K562 (cell line): ENCODE results near the gene GPS2. TPM values are rescaled to one million over a fixed set of nuclear protein-coding genes. Genes with fewer than 3 reads are reported as not detected.

Source experiments
- ARID1B ChIP-seq: fragments of 450-650 bp; IDR thresholded peaks from 2 replicates; pipeline ENCODE4 v1.6.1; 2016; ENCODE audit warnings: antibody characterized with exemption, mild to moderate bottlenecking, inconsistent platforms
- BRD4 ChIP-seq: fragments of 200-600 bp; sonication (generic); IDR thresholded peaks from 2 replicates; pipeline ENCODE4 v1.6.1; 2017; ENCODE audit warnings: inconsistent platforms
- CXXC5 ChIP-seq: fragments of 250-450 bp; sonication (Bioruptor Pico); IDR thresholded peaks from 2 replicates; pipeline ENCODE4 v1.8.0; 2022; ENCODE audit warnings: inconsistent platforms, mild to moderate bottlenecking, moderate library complexity
- ELF4 ChIP-seq: fragments of 450-650 bp; formaldehyde crosslinking; IDR thresholded peaks from 2 replicates; pipeline ENCODE4 v1.4.0; 2022; ENCODE audit warnings: missing genetic modification characterization
- EWSR1 ChIP-seq: fragments of 450-650 bp; IDR thresholded peaks from 2 replicates; pipeline ENCODE4 v1.6.1; 2018; ENCODE audit warnings: borderline replicate concordance, mild to moderate bottlenecking, low read depth, moderate library complexity; ENCODE audit not compliant: partially characterized antibody
- GABPA ChIP-seq: fragments of 200-800 bp; sonication (Bioruptor generic); conservative IDR thresholded peaks from 2 replicates; pipeline ENCODE4 v1.6.1; 2016; ENCODE audit warnings: low read depth, missing genetic modification characterization, missing compliant biosample characterization
- HLTF ChIP-seq: fragments of 450-650 bp; IDR thresholded peaks from 2 replicates; pipeline ENCODE4 v1.6.1; 2016
- ZBTB7A ChIP-seq: IDR thresholded peaks from 2 replicates; pipeline ENCODE4 v1.6.1; 2011; ENCODE audit warnings: low read depth, mild to moderate bottlenecking, low read length, moderate library complexity, borderline replicate concordance; ENCODE audit not compliant: control insufficient read depth
- ZEB2 ChIP-seq: fragments of 450-650 bp; IDR thresholded peaks from 2 replicates; pipeline ENCODE4 v1.6.1; 2016
- ZKSCAN8 ChIP-seq: fragments of 200-800 bp; sonication (Bioruptor generic); IDR thresholded peaks from 2 replicates; pipeline ENCODE4 v1.6.1; 2016; ENCODE audit warnings: missing genetic modification characterization, missing compliant biosample characterization
- ZNF146 ChIP-seq: IDR thresholded peaks from one replicate; pipeline ENCODE4 v1.6.1; 2018; ENCODE audit warnings: missing compliant biosample characterization; ENCODE audit not compliant: unreplicated experiment
- ZNF41 ChIP-seq: fragments of 250-450 bp; sonication (Bioruptor Pico); conservative IDR thresholded peaks from 2 replicates; pipeline ENCODE4 v1.4.0; 2020; ENCODE audit warnings: mild to moderate bottlenecking
- ZNF830 ChIP-seq: fragments of 250-450 bp; sonication (Bioruptor Pico); IDR thresholded peaks from 2 replicates; pipeline ENCODE4 v1.5.0; 2021; ENCODE audit warnings: mild to moderate bottlenecking
- polyA plus RNA-seq, 8 experiments: library from polyadenylated mRNA; depleted of rRNA in 4 of 8; stranded (reverse) in 5 of 8; unstranded in 3 of 8; fragments of >200 nt; fragmentation: Nextera tagmentation in 2 of 8; fragmentation: Illumina TruSeq in 1 of 8; extraction: Ambion mirVana in 2 of 8; extraction: Trizol in 1 of 8; gene quantifications; 2 replicates each; pipeline versions ENCODE4 v1.2.1 to v1.2.3, GENCODE V29; 2011 to 2014; ENCODE audit warnings: inconsistent platforms in 1 of 8, missing spikeins in 1 of 8
- total RNA-seq, 7 experiments: library from RNA; depleted of rRNA in 6 of 7; stranded (reverse); fragments of >200 nt in 6 of 7; fragmentation: Illumina TruSeq in 2 of 7; extraction: Trizol in 2 of 7; gene quantifications; 2 replicates each; pipeline versions ENCODE4 v1.2.1 to v1.2.3, GENCODE V29; 2011 to 2021; ENCODE audit warnings: low replicate concordance in 1 of 7
- TF ChIP-seq, protein P1 (sequence below): fragments of 250-450 bp; sonication (Bioruptor Pico); IDR thresholded peaks from 2 replicates; pipeline ENCODE4 v1.4.0; 2020; ENCODE audit warnings: borderline replicate concordance
- TF ChIP-seq, protein P2 (sequence below): fragments of 450-650 bp; IDR thresholded peaks from 2 replicates; pipeline ENCODE4 v1.6.1; 2016; ENCODE audit warnings: low read depth, mild to moderate bottlenecking, moderate library complexity
- TF ChIP-seq, protein P3 (sequence below), 2 experiments: fragments of 150-350 bp in 1 of 2; IDR thresholded peaks; 2 replicates each; pipeline ENCODE4 v1.6.1; 2012 to 2016; ENCODE audit warnings: low read depth in 2 of 2, low read length in 2 of 2, mild to moderate bottlenecking in 1 of 2, moderate library complexity in 1 of 2
- TF ChIP-seq, protein P4 (sequence below): sonication (generic); formaldehyde crosslinking; IDR thresholded peaks from 2 replicates; pipeline ENCODE4 v1.8.0; 2022; ENCODE audit warnings: mild to moderate bottlenecking, missing genetic modification reagents

The GPS2 gene
- total and polyA plus RNA-seq, 9 of the 15 experiments (the other 6 are each of a cell fraction or from before 2014, with no cell fraction given), result 18.3 to 75.7 (median 37.0) TPM

DNA sequence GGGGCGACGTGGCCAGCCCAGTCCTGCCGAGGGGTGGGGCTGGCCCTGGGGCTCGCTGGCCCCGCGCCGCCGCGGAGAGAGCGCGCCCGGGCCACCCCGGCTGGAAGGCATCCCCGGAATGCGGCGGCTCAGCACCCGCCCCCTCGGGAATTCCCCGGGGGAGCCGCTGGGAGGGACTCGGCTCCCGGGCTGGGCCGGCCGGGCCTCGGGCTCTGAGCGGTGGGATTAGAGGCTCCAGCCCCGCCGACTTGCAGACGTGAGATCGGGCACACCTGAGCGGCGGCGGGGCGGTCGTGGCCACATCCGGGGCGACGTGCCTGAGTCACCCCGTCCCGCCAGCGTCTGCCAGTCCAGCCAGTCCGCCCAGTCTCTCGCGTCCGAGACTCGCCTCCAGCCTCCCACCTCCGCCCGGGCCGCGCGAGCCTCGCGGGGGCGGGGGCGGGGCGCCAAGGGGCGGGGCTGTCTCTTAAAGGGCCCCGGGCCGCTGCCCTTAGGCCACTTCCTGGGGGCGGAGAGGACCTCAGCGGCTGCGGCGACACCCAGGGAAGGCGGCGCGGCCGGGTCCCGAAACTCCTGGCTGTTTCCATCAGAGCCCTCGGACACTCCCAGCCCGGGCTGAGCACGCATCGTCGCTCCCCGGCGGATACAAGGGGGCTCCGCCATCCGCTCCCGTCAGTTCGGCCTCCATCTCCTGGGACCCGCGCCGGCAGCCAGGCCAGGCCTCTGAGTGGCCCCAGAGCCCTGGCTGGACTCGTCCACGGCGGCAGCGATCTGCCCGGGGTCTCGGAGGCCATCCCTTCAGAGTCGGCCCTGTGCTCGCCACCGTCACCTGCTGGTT is 36.7 kb upstream of the GPS2 start, which contains the start of gene KCTD11 (continued):
- TF ChIP-seq ZEB2, result 0 out of 2 replicates have a peak, but pooled peaks have one; percentile 23
- TF ChIP-seq, protein P1, sequence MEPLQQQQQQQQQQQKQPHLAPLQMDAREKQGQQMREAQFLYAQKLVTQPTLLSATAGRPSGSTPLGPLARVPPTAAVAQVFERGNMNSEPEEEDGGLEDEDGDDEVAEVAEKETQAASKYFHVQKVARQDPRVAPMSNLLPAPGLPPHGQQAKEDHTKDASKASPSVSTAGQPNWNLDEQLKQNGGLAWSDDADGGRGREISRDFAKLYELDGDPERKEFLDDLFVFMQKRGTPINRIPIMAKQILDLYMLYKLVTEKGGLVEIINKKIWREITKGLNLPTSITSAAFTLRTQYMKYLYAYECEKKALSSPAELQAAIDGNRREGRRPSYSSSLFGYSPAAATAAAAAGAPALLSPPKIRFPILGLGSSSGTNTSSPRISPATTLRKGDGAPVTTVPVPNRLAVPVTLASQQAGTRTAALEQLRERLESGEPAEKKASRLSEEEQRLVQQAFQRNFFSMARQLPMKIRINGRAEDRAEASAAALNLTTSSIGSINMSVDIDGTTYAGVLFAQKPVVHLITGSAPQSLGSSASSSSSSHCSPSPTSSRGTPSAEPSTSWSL (CRISPR knock-in tag), result no peak
- no peak for TF ChIP-seq ELF4
- TF ChIP-seq ARID1B, result no peak
- TF ChIP-seq GABPA (tag), result peak; percentile 69
- no peak for TF ChIP-seq ZKSCAN8 (CRISPR knock-in tag)
- TF ChIP-seq BRD4, result 0 out of 2 replicates have a peak, but pooled peaks have one; percentile 13
- TF ChIP-seq, protein P2, sequence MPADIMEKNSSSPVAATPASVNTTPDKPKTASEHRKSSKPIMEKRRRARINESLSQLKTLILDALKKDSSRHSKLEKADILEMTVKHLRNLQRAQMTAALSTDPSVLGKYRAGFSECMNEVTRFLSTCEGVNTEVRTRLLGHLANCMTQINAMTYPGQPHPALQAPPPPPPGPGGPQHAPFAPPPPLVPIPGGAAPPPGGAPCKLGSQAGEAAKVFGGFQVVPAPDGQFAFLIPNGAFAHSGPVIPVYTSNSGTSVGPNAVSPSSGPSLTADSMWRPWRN, result no peak
- TF ChIP-seq ZBTB7A, result peak; percentile 70
- no peak for TF ChIP-seq ZNF41 (CRISPR knock-in tag)
- TF ChIP-seq, protein P3, sequence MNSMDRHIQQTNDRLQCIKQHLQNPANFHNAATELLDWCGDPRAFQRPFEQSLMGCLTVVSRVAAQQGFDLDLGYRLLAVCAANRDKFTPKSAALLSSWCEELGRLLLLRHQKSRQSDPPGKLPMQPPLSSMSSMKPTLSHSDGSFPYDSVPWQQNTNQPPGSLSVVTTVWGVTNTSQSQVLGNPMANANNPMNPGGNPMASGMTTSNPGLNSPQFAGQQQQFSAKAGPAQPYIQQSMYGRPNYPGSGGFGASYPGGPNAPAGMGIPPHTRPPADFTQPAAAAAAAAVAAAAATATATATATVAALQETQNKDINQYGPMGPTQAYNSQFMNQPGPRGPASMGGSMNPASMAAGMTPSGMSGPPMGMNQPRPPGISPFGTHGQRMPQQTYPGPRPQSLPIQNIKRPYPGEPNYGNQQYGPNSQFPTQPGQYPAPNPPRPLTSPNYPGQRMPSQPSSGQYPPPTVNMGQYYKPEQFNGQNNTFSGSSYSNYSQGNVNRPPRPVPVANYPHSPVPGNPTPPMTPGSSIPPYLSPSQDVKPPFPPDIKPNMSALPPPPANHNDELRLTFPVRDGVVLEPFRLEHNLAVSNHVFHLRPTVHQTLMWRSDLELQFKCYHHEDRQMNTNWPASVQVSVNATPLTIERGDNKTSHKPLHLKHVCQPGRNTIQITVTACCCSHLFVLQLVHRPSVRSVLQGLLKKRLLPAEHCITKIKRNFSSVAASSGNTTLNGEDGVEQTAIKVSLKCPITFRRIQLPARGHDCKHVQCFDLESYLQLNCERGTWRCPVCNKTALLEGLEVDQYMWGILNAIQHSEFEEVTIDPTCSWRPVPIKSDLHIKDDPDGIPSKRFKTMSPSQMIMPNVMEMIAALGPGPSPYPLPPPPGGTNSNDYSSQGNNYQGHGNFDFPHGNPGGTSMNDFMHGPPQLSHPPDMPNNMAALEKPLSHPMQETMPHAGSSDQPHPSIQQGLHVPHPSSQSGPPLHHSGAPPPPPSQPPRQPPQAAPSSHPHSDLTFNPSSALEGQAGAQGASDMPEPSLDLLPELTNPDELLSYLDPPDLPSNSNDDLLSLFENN (IDR thresholded peaks at IDR 0.05; ENCODE audit: low read depth in 2 of 2, low read length in 2 of 2), result no peak
- no peak for TF ChIP-seq EWSR1
- TF ChIP-seq ZNF830 (CRISPR knock-in tag), result no peak
- peak; percentile 48; the same call in 1 of the 2 replicates for TF ChIP-seq CXXC5 (CRISPR knock-in tag)
- no peak for TF ChIP-seq HLTF
- TF ChIP-seq, protein P4, sequence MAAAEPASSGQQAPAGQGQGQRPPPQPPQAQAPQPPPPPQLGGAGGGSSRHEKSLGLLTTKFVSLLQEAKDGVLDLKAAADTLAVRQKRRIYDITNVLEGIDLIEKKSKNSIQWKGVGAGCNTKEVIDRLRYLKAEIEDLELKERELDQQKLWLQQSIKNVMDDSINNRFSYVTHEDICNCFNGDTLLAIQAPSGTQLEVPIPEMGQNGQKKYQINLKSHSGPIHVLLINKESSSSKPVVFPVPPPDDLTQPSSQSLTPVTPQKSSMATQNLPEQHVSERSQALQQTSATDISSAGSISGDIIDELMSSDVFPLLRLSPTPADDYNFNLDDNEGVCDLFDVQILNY (CRISPR knock-in tag), result no peak
- TF ChIP-seq ZNF146 (CRISPR knock-in tag), result no peak
